GM12878 (cell line): ENCODE data around the gene YRDC. TPM values are rescaled to one million over a fixed set of nuclear protein-coding genes. Genes with fewer than 3 reads are reported as not detected.
A peak's percentile ranks its signal among the peaks of the same experiment; 100 is the strongest.

ENCODE experiments used
- ATAC-seq: fragments of 200-7000 bp; cut with Tn5 transposase; 3 replicates; pipeline ENCODE4 v1.9.1; 2020; ENCODE audit warnings: mild to moderate bottlenecking, moderate library complexity
- BruUV-seq: library from RNA; stranded (reverse); fragments of 400-500 nt; replicated peaks from 2 replicates; lab custom pipeline; 2021; lab: Mats Ljungman, UMichigan
- CTCF ChIA-PET: fragments of 300-600 bp; sonication (Branson Sonifier 250); formaldehyde crosslinking; extraction: SDS; loops from one replicate; lab custom pipeline; 2021; ENCODE audit warnings: inconsistent platforms; lab: Yijun Ruan, JAX
- POLR2A ChIA-PET: fragments of 350-600 bp; formaldehyde crosslinking; extraction: SDS; loops from one replicate; lab custom pipeline; 2021; ENCODE audit warnings: inconsistent platforms; lab: Charles Lee
- RAD21 ChIA-PET: fragments of 300-600 bp; sonication (Branson Sonifier 250); formaldehyde crosslinking; loops from one replicate; lab custom pipeline; 2023; ENCODE audit warnings: antibody characterized with exemption; ENCODE audit not compliant: unreplicated experiment; lab: Charles Lee
- SMC1A ChIA-PET: fragments of 300-600 bp; sonication (Branson Sonifier 250); formaldehyde crosslinking; loops from one replicate; lab custom pipeline; 2023; ENCODE audit not compliant: unreplicated experiment, uncharacterized antibody; lab: Charles Lee
- DNase-seq: peaks from one replicate; pipeline ENCODE4 v3.0.0-alpha.2; 2011; ENCODE audit warnings: low read depth, low spot score
- FAIRE-seq: peaks from 3 replicates; lab custom pipeline; 2011; peaks lifted over from hg19 to GRCh38; lab: Jason Lieb, UNC
- H2AFZ ChIP-seq: 2 replicates; pipeline ENCODE4 v1.6.0; 2011; ENCODE audit warnings: low read depth, low read length, control low read depth; ENCODE audit not compliant: control insufficient read depth
- H3K27ac ChIP-seq: 2 replicates; pipeline ENCODE4 v1.5.1; 2011; ENCODE audit warnings: control low read depth; ENCODE audit not compliant: control insufficient read depth, insufficient read depth
- H3K27me3 ChIP-seq, 2 experiments: replicated peaks in 1 of 2; 2 replicates each; pipeline versions ENCODE4 v1.6.0 to v1.6.1; 2011; ENCODE audit warnings: low read length in 1 of 2; ENCODE audit not compliant: control insufficient read depth in 2 of 2, insufficient read depth in 2 of 2
- H3K36me3 ChIP-seq, 2 experiments: 2 replicates each; pipeline ENCODE4 v1.5.1; 2011; ENCODE audit warnings: low read length in 1 of 2; ENCODE audit not compliant: control insufficient read depth in 2 of 2, insufficient read depth in 2 of 2
- H3K4me1 ChIP-seq: 2 replicates; pipeline ENCODE4 v1.6.1; 2011; ENCODE audit warnings: mild to moderate bottlenecking, low read length, moderate library complexity, mixed read lengths; ENCODE audit not compliant: control insufficient read depth, insufficient read depth
- H3K4me2 ChIP-seq: 2 replicates; pipeline ENCODE4 v1.6.0; 2011; ENCODE audit warnings: control low read depth; ENCODE audit not compliant: control insufficient read depth, insufficient read depth
- H3K4me3 ChIP-seq: fragments of 200-600 bp; sonication (generic); 2 replicates; pipeline ENCODE4 v1.5.1; 2016
- H3K79me2 ChIP-seq: 2 replicates; pipeline ENCODE4 v1.6.0; 2011; ENCODE audit warnings: low read length; ENCODE audit not compliant: control insufficient read depth, insufficient read depth
- H3K9ac ChIP-seq: 2 replicates; pipeline ENCODE4 v1.8.0; 2011; ENCODE audit warnings: low read length, control low read depth, mixed read lengths; ENCODE audit not compliant: control insufficient read depth, insufficient read depth
- H3K9me3 ChIP-seq: replicated peaks from 3 replicates; pipeline ENCODE4 v1.5.1; 2011; ENCODE audit warnings: mild to moderate bottlenecking, low read length; ENCODE audit not compliant: control insufficient read depth, insufficient read depth
- H4K20me1 ChIP-seq: 2 replicates; pipeline ENCODE4 v1.6.0; 2011; ENCODE audit not compliant: control insufficient read depth, insufficient read depth
- ETV6 ChIP-seq, 2 experiments: fragments of 450-650 bp in 1 of 2; IDR thresholded peaks in 1 of 2; conservative IDR thresholded peaks in 1 of 2; 2 replicates each; pipeline ENCODE4 v1.6.1; 2014; ENCODE audit warnings: antibody characterized with exemption in 1 of 2, borderline replicate concordance in 1 of 2, low read depth in 1 of 2, mild to moderate bottlenecking in 1 of 2, moderate library complexity in 1 of 2
- HCFC1 ChIP-seq: fragments of 150-350 bp; IDR thresholded peaks from 2 replicates; pipeline ENCODE4 v1.6.1; 2014; ENCODE audit warnings: low read length
- IKZF1 ChIP-seq: fragments of 450-650 bp; conservative IDR thresholded peaks from 2 replicates; pipeline ENCODE4 v1.6.1; 2017; ENCODE audit warnings: antibody characterized with exemption, mild to moderate bottlenecking
- IKZF2 ChIP-seq, 2 experiments: fragments of 450-650 bp; IDR thresholded peaks; 2 replicates each; pipeline ENCODE4 v1.6.1; 2017; ENCODE audit warnings: mild to moderate bottlenecking in 2 of 2, moderate library complexity in 2 of 2
- MYB ChIP-seq: fragments of 150-350 bp; IDR thresholded peaks from 2 replicates; pipeline ENCODE4 v1.6.1; 2014; ENCODE audit warnings: mild to moderate bottlenecking, low read depth, low read length, borderline replicate concordance
- SIN3A ChIP-seq: IDR thresholded peaks from 2 replicates; pipeline ENCODE4 v1.6.1; 2012; ENCODE audit warnings: low read depth, low read length, improper control_type of control experiment
- TCF12 ChIP-seq: IDR thresholded peaks from 2 replicates; pipeline ENCODE4 v1.6.1; 2011; ENCODE audit warnings: low read depth, mild to moderate bottlenecking, low read length
- WGBS: methylation state at CpG from one replicate; pipeline ENCODE4 v1.1.6; 2016; ENCODE audit warnings: low lambda C conversion rate; ENCODE audit not compliant: insufficient replicate concordance, insufficient coverage; ENCODE audit errors: missing lambda C conversion rate; 5-methylcytosine and 5-hydroxymethylcytosine counted together
- in situ Hi-C: fragments of 300-500 bp; cut with MboI; formaldehyde crosslinking; loops from 9 replicates; pipeline ENCODE4 v1.14.3; 2018; ENCODE audit warnings: mixed read lengths
- intact Hi-C: fragments of 100-400 bp; cut with micrococcal nuclease; formaldehyde crosslinking; loops from one replicate; pipeline ENCODE4 v1.14.2; 2022; ENCODE audit not compliant: unreplicated experiment
- polyA plus RNA-seq, 11 experiments: library from polyadenylated mRNA; depleted of rRNA in 4 of 11; unstranded in 6 of 11; stranded (reverse) in 5 of 11; fragments of >200 nt; fragmentation: Nextera tagmentation in 4 of 11; fragmentation: Illumina TruSeq in 1 of 11; extraction: Ambion mirVana in 4 of 11; extraction: Trizol in 1 of 11; gene quantifications; 1 replicate in 1 of 11; 2 replicates in 10 of 11; pipeline versions ENCODE4 v1.2.1 to v1.2.3, GENCODE V29; 2011 to 2016; ENCODE audit warnings: inconsistent platforms in 2 of 11, missing spikeins in 2 of 11, low read depth in 1 of 11
- total RNA-seq, 4 experiments: library from RNA; depleted of rRNA in 3 of 4; stranded (reverse); fragments of >200 nt in 3 of 4; fragmentation: Illumina TruSeq in 1 of 4; extraction: Trizol in 1 of 4; gene quantifications; 2 replicates each; pipeline versions ENCODE4 v1.2.1 to v1.2.3, GENCODE V29; 2013 to 2021

YRDC gene
- total and polyA plus RNA-seq, 10 of the 15 experiments (the other 5 are each of a cell fraction or from before 2014, with no cell fraction given) = 2.9 to 36.2 (median 19.3) TPM

- TF ChIP-seq MYB (no peak), SIN3A (no peak)
These were observed 41.5 kb upstream of the YRDC start (continued) for GRCh38 chr1:37849480-37849879.

DNA sequence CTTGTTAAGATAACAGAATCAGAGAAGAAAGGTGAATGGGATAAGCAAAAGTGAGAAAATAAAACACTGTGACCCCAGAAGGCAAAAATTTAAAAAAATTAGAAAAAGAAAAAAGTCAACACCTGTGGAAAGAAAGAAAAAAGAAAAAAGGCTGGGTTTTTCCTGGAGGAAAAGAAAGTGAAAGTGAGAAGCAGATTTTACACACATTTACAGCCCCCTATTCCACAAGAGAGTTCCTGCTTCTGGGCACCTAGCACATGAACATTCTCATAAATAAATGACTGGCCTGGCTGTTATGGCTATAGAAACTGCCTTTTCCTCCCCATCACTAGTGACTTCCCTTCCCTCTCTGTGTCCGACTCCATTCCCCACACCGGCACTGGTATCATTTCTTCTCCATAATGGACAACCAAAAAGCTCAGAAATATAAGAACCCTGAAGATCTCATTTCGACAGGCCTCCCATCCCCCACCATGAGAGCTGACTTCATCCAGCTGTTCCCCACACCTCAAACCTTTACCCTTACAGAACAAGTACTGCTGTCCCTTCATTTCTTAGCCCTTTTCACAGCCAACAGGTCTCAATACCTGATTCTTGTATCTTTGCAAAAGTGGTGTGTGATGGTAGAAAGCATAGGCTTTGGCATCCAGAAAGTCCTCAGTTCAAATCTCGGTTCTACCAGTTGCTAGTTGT is 38.8 kb upstream of the YRDC start:
- Histone ChIP-seq H3K4me3 (peak overlapping the region; percentile 34), H4K20me1 (no peaks in the 10 kb centered on the region)
- WGBS = 52% methylated on average over 4 of the region's 4 CpGs
- ChIA-PET POLR2A (interaction anchor here (0.7 to 1.0 kb wide), 3 partner anchors 9 to 139 kb away, joined by 4 to 8 read pairs (median 4); partner anchors contain the start of gene MTF1), SMC1A (interaction anchor here (0.6 to 2.4 kb wide), 6 partner anchors 9 to 80 kb away, joined by 3 to 11 read pairs (median 3); partner anchors contain the start of gene MTF1)
- TF ChIP-seq TCF12 (peak; percentile 61; the same call in 1 of the 2 replicates), IKZF1 (0 out of 2 replicates have a peak, but pooled peaks have one; percentile 30), HCFC1 (0 out of 2 replicates have a peak, but pooled peaks have one; percentile 13), ETV6 (conservative IDR thresholded peaks at IDR 0.05 in 1 of 2, IDR thresholded peaks at IDR 0.05 in 1 of 2; ENCODE audit: borderline replicate concordance in 1 of 2, low read depth in 1 of 2) (no peak), IKZF2 (IDR thresholded peaks at IDR 0.05) (peak; percentile 36 to 55)
- TF ChIP-seq, all 136 proteins: peak for 4
- peak overlapping the region; percentile 36 for H3K4me2 ChIP-seq
- peaks cover 0 to 8% of the 10 kb centered on the region in 2 experiments; a peak in 3 of 4 replicates for H3K36me3 ChIP-seq
- intact Hi-C loops = no loop called here
- H3K27ac ChIP-seq = peak overlapping the region; percentile 59
- BruUV-seq = no TSS peak
- FAIRE-seq = no peak
- CTCF ChIA-PET = interaction anchor here (0.7 to 2.7 kb wide), 4 partner anchors 10 to 158 kb away, joined by 3 to 23 read pairs (median 4); partner anchors contain the start of gene MTF1
- peaks cover 55% of the 10 kb centered on the region for H3K79me2 ChIP-seq
- H3K9ac ChIP-seq = no peak overlapping the region
- in situ Hi-C loops = no loop called here
- RAD21 ChIA-PET = interaction anchor here (1.0 to 1.7 kb wide), 2 partner anchors 12 to 155 kb away, joined by 3 to 8 read pairs; partner anchors contain the start of genes CDCA8 and MTF1
- H3K9me3 ChIP-seq = no peaks in the 10 kb centered on the region
- peak; percentile 13 for DNase-seq
- peaks cover 7% of the 10 kb centered on the region for H3K4me1 ChIP-seq
- H3K27me3 ChIP-seq = no peaks in the 10 kb centered on the region
- H2AFZ ChIP-seq = no peak overlapping the region; the same call in 1 of the 2 replicates
- ATAC-seq = peak; percentile 74
